NCI-H2107 treated with DMSO at 0.1 percent for 48 hours (cell line): ENCODE data around the gene PLB1.
"Not testable (repeated sequence)": the region's sequence is repeated elsewhere in the genome, so short reads cannot be mapped to it uniquely, and the experiment has no call there.

Experiments
- DNase-seq: peaks from one replicate; lab custom pipeline; 2025; ENCODE audit not compliant: unreplicated experiment; lab: John Stamatoyannopoulos, UW

Gene PLB1

DNA sequence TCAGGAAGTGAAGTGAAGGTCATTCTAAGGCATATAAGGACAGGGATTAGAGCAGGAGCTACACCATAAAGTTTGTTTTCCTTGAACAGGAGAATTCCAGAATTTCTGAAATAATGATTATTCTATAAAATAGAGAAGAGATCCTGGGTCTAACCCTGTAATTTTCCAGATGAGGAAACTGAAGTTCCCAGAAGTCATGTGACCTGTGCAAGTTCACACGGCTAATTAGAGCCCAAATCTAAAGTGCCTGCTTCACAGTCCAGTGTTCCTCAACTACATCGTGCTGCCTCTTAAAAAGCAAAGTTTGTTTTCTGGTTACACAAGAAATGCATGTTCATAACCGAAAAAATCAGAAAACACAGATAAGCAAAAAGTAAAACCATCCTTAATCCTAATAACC lies 34.9 kb downstream of the PLB1 start:
- no peak for DNase-seq

DNA sequence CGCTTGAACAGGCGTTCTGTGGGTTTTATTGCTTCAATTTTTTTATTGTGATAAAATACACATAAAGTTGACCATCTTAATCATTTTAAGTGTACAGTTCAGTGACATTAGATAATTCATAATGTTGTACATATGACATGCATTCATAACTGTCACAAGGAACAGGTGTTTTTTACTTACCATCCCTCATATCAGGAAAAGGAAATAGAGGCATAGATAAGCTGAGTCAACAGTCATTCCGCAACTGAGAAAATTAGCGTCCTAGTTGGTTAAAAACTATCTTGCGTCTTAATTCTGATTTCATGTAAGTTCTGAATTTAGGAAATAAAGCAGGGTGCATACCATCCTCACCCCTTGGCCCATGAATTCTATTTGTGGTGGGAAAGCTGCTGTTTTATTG lies 36.5 kb downstream of the PLB1 start:
- DNase-seq: no peak

DNA sequence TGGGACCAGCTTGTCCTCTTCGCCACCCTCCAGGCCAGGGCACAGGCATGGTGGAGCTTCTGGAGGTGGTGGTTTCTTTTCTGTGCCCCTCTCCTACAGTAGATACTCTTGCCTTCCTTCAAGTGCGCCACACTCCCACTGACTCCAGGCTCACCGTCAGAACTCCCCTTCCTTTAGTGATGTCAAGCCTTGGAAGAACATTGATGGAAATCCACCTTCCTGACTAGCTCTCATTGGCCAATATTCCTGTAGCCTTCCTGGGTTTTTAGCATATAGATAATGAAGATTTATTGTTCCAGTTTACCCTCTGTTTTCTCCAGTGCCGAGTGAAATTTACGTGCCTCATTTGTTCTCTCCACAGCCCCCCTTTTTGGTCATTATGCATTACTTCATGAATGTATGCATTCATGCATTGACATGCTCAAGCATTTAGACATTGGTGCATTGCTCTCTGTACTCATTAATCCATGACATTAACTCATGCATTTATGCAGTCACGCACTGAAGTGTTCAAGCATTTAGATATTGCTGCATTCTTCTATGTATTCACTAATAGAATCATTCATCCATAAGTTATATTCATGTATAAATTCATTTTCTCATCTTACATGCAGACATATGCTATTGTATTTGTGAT lies 37.3 kb downstream of the PLB1 start:
- DNase-seq: no peak

DNA sequence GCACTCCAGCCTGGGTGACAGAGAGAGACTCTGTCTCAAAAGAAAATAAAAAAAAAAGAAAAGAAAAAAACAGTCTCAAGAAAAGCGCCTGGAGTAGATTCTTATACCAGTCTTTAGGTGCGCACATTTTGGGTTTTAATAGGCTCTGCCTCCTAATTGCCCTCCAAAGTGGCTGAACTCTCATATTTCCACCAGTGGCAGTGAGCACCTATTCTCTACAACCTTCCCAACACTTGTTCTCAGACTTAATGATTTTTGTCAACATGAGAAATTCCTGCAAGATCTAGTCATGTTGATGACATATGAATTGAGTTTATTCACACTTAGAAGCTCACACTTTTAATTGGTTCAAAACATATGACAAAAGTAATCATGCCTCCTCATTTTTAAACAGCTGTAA lies 39.0 kb downstream of the PLB1 start:
- no peak for DNase-seq

DNA sequence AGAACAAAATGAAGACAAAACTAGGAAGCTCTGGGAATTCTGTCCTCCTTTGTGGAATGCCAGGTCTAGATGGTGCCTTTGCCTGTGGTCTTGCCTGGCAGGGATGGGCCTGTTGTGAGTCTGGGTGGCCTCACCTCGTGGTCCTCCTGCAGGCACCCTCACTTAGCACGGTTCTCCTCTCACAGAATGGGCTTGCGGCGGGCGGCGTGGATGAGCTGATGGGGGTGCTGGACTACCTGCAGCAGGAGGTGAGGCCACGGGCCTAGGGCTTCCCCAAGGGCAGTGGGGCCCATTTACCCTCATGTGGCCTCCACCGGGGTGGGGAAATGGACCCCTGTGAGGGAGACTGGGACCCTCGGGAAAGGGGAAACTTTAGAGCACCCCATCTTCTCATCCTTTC lies 42.3 kb downstream of the PLB1 start:
- no peak for DNase-seq

DNA sequence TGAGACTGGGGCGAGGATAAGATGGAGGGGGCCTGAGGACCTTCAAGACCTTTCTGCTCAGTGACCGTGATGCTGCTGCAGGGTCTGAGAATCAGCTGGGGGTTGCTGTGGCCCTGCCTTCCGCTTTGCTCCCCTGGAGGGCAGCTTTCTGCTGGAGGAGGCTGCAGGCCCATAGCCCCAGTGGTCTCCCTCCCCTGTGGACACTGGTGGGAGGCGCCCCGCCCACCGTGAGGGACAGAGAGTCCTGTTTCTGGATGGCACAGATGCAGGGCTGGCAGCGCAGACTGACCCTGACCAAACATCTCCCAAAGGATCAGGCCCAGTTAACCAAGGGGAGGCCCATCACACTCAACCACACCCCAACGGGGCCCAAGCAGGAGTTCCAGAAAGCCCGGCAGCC lies 42.8 kb downstream of the PLB1 start:
- DNase-seq: no peak

DNA sequence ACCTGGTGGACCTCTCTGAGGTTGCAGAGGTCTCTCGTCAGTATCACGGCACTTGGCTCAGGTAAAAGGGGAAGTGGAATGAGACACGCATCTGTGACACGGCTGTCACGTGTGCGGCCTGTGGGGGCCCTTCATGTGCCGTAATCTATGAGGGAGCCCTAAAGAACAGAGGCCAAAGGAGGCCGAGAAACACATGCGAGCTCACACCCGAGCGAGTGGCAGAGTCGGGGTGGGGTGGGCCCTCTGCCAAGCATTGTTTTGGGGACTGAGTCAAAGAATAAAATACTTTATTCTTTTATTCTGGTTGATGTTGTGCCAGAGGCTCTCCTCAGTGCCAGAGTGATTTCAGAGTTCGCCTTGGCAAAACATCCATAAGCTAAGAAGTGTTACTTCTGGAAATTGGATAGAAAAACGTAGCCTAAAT lies 43.3 kb downstream of the PLB1 start:
- DNase-seq: no peak

DNA sequence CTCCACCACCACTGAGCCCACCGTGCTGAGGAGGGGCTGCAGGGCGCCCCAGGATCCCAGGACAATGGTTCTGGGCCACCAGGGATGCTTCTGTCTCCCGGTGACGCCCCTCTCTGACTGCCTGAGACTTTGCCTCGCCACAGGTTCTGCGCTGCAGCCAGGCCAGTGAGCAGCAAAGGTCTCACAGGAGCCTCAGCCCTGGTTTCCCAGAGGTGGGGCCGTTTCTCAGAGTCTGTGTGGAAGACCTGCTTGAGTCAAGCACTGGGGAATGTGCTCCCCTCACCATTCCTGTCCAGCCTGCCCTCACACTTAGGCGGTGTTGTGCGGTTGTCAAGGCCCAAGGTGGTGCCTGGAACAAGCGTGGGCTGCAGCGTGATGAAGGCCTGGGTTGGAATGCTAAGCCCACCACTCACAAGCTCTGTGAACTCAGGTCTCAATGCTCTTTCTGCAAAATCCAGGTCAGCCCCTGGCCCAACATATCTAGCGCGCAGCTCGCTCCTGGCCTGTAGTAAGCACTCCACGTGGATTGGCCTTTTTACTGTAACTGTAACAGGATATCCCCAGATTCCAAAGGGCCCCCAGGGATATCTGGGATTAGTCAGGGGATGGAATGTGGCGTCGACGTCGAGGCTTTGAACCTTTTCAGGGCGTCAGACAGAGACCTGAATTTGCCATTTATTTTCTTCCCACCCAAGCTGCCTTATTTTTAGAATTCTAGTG lies 47.6 kb downstream of the PLB1 start:
- no peak for DNase-seq

DNA sequence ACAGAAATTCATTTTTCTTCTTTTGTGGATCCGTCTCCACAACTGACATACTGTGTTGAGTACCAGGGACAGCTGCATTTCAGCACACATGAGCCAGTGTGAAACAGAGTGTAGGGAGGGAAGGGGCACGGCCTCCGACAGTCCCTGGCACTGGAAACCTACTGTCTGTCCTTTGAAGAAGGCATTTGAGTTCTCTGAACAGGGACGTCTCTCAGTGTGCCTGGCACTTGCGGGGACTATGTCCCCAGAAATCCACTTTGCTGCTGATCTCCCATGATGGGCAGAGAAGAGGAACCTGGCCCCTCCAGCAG lies 48.1 kb downstream of the PLB1 start:
- no peak for DNase-seq

DNA sequence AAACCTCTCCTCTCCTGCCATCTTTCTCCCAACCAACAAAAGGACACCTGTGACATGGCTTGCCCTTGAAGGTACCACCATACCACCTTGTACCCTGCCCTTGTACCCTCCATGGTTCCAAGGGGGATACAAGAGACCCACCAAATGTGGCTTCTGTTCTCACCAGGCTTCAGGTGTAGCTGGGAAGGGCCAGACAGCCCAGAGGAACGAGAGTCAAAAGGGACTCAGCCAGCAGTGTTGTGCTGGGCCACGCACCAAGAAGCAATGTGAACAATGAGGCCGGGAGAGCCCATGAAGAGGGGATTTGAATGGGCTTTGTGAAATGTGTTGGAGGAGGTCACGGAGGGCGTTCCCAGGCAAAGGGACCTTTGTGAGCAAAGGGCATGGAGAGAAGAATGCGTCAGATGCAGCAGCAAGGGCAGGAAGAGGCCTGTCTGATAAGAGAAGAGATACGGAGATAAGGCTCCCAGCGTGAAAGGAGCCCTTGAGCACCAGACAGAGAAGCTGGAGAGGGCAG lies 48.6 kb downstream of the PLB1 start:
- no peak for DNase-seq

DNA sequence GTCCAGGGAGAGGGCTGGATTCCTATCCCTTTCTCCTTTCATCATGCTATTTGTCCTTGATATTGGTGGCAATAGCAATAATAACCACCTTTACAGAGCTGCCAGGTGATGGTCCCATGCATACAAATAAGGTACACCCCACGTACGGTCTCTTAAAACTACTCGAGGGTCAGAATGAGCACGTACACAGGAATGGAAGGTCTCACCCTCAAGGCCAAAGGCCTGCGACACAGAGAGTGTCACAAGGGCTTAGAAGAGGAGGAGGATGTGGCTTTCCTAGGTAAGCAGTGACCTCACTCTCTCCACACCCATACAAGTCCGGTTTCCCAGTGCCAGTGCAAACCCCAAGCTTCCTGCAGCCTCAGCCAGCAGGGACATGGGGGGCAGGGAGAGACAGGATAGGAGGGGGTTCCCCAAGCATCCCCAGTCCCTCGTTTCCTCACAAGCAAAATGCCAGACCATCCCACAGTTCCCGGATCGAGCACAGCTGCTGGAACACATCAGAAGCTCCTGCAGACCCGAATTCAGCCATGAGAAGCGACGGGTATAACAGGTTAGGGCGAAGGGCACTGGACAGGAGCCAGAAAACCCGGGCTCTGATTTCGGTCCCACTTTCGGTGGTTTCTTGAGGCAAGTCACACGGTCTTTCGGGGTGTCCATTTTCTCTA lies 49.2 kb downstream of the PLB1 start:
- no peak for DNase-seq

DNA sequence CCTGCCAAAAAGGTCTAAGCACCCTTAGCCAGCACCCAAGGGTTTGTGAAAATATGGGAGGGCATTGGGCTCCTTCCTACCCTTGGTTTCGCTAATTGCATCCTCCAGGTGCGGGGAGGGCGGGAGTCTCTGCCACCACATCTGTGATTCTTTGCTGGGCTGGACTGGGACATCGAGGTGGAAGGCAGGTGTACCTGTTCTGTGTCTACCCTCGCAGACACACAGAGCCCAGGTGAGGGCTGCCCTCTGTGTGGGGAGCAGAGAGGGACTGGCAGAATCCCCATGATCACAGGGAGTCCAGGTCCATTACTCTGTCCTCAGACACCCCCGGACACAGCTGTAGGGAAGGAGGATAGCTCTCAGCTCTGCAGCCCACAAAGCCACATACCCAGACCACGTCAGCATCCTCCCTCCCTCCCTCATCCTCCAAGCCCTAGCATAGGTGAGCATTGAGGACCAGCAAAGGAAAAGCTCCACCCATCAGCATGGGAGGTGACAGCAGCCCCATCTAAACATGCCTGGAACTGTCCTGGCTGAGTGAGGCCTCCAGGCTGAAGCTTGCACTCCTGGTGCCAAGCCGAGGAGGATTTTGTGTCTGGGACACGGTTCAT lies 49.8 kb downstream of the PLB1 start:
- DNase-seq: no peak

DNA sequence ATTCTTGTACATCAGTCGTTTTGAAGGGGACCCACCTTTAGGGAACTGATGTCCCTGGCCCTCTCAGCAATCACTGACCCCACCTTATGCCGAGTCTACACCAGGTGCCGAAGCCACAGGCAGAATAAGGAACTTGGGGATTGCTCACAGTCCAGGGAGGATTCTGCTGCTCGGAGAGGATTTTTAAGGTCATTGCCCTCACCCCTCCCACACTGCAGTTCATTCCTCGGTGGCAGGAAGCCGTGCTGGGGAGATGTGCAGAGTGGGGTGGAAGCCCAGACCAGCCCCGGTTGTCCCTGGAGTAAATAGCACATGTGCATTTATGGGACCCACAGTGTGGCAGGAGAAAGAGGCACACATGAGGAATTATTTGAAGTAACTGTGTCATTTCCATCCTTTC lies 50.4 kb downstream of the PLB1 start:
- DNase-seq: no peak

DNA sequence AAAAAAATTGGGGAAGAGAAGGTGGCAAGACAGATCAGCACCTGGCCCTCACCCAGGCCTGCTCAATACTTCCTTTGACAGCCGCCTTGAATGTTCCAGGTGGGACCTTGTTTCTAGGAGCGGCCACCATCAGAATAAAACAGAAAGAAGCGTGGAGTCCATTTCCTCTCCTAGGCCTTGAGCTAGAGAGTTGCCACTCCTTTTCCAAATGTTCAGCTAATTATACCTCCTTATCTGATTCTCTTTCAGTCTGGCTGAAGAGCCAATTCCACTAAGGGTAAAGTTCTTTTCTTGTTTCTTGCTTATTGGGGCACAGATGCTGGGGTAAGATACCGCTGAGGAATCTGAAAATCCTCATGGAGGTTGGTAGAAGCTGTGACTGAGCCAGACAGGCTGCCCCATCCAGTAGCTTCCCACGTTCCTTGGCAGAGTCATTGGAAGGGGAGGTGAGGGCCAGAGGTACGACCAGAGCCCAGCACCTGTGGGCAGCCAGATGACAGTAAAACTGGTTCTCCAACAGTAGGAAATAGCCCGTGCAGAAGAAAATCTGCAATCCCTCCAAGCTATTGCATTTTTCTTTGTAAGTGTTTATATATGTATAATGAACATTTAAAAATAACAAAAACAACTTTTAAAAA lies 51.5 kb downstream of the PLB1 start:
- no peak for DNase-seq

DNA sequence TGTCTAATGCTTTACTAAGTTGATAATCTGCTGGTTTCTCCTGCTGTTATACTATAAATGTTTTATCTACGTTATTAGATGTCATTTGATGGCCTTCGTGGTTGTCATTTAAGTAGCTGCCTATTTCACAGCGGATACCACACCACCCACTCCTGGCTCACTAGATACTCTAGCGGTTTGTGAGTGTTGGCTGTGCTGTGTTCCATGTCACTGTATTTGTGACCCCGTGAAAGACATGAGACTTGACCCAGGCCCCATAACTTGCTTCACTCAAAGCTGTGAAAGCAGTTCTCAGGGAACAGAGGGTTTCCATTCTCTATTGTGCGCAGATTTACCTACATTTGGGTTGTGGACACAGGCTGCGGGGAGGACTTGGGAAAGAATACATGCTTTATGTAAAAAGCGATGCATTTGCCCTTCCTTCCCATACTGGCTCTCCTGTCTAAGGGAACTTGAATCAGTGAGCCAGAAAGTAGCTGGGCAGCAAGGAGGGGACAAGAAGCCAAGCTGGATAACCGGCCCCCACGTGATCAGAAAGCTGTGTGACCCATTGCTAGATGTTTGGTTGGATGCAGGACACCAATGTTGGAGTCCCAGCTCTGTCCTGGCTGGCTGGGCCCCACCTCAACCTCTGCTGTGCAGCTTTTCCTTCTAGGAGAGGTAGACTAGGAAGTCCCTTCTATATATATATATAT lies 52.2 kb downstream of the PLB1 start:
- no peak for DNase-seq

DNA sequence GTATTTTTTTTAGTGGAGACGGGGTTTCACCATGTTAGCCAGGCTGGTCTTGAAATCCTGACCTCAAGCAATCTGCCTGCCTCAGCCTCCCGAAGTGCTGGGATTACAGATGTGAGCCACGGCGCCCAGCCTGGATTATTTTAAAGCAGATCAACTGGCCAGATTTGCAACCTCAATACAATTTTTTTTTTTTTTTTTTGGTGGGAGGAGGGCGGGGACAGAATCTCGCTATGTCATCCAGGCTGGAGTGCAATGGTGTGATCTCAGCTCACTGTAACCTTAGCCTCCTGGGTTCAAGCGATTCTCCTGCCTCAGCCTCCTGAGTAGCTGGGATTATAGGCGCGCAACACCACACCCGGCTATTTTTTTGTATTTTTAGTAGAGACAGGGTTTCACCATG lies 54.5 kb downstream of the PLB1 start:
- not testable (repeated sequence) for DNase-seq

DNA sequence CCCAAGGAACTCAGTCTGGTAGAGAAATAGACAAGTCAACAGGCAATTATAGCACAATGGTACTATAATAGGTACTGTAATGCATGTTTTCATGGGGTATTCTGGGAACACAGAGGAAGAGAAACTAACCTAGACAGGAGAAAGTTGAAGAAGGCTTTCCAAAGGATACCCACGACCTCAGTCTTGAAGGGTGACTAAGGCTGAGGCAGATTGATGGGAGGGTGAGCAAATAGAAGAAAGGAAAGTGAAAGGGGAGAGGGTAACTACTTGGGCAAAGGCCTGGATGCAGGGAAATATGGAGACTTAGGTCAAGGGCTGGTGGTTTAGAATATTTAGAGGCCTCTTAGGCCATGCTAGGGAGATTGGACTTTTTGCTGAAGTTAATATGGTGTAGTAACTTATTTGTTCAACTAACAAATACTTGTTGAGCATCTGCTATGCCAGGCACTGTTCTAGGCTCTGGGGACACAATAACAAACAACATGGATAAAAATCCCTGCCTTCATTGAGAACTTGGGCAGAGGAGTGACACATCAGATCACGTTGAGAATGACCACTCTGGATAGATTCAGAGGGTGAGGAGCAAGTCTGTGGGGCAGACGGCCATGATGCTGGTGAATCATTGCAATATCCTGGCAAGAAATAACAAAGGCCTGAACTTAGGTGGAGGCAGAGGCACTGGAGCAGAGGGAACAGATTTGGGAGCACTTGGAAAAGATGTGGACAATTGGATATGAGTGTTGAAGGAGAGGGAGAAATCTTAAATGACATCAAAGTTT lies 56.4 kb downstream of the PLB1 start:
- DNase-seq: no peak

DNA sequence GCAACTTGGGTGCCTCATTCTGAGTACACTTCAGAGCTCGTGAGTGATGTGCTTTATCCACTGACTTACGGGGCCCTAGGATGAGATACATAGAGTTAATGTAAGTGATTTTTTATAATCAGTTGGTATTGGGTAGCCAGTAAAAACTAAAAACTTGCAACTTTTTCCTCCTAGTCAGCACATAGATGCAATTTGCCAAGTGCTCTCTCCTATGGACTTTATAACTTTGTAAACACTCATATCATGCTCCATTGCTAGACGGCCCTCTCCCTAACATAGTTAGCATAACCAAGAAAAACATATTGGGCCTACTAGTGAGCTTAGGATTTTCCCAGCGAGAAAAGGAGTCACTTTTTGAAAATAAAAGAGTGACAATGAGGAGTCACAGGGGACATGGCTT lies 60.4 kb downstream of the PLB1 start:
- DNase-seq: no peak

DNA sequence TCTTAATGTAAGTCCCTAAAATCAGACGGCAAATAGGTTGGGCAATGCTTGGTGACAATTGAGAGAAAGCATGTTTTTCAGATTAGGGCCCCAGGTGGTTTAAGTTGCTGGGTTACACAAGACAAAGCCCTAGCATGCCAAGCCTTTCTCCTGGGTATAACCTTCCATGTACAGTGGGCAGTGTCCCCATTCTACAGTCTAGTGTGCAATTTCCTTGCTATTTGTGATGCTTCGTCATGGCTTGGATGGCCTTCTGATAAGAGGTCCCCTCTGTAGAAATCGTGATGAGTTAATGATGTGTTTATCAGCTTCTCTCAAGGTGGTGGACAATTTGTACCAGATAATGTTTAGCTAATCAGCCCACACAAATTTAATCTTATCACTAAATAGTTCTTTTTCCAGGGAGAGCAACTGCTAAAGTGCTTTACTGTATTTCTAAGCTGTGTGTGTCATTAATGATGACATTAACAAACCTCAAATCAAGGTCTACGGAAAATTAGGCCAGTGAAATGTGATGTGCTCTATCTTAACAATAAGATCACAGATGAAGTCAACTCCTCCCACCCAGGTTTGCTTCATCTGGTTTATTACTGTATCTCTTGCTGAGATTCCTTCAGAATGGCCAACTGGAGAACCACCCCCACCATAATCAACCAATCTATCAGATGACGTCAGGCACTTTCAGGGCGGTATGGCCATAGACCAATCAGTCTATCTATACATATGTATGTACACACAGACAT lies 61.7 kb downstream of the PLB1 start:
- DNase-seq: no peak
